Hindlimb muscle (tissue), 1 donor: ENCODE measurements around the gene ARHGEF25. TPM values are rescaled to one million over a fixed set of nuclear protein-coding genes. Genes with fewer than 3 reads are reported as not detected.
"Not testable (repeated sequence)": the region's sequence is repeated elsewhere in the genome, so short reads cannot be mapped to it uniquely, and the experiment has no call there.

ENCODE experiments used
- DNase-seq: peaks from one replicate; pipeline ENCODE4 v3.0.0-alpha.2; 2013
- polyA plus RNA-seq: library from polyadenylated mRNA; unstranded; fragments of 120-200 nt; gene quantifications from one replicate; pipeline ENCODE4 v1.2.1, GENCODE V29; 2013; ENCODE audit not compliant: insufficient read length

Gene ARHGEF25
- polyA plus RNA-seq = 31.7 TPM

GRCh38 chr12:57611108-57611826, at the start of gene ARHGEF25:
TSS of gene ARHGEF25 (plus strand) at chr12:57611435. CDS start at chr12:57611895, 460 bp downstream.
- peak; percentile 93 for DNase-seq

GRCh38 chr12:57563358-57563757, 47.9 kb upstream of the ARHGEF25 start:
- no peak for DNase-seq

- DNase-seq = no peak
Observed at GRCh38 chr12:57564178-57564740, 47.0 kb upstream of the ARHGEF25 start.

DNA sequence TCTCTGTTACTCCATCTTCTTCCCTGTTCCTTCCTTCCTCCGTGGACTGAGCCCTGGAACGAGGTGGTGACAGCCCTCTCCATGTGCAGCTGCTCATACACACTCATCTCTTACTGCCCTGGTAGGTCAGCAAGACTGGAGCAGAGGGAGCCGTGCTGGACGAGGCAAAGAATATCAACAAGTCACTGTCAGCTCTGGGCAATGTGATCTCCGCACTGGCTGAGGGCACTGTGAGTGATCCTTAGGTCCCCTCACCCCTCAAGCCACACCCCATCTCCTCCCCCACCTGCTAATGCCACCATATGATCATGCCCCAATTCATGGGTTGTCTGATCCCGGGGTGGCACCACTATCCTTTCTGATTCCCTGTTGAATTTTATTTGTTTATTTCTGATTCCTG, 42.4 kb upstream of the ARHGEF25 start:
- DNase-seq = no peak

DNA sequence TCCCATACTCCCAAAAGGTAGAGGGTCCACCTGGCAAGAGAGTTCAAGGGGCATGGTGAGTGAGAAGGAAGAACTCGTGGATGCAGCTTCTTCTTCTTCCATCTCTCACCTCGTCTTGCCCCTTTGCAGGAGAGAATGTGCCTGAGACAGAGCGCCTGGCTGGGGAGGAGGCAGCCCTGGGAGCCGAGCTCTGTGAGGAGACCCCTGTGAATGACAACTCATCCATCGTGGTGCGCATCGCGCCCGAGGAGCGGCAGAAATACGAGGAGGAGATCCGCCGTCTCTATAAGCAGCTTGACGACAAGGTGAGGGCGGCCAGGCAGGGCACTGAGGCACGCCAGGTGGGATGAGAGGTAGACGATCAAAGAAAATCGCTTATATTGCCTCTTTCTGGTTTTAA, 41.4 kb upstream of the ARHGEF25 start:
- no peak for DNase-seq

DNA sequence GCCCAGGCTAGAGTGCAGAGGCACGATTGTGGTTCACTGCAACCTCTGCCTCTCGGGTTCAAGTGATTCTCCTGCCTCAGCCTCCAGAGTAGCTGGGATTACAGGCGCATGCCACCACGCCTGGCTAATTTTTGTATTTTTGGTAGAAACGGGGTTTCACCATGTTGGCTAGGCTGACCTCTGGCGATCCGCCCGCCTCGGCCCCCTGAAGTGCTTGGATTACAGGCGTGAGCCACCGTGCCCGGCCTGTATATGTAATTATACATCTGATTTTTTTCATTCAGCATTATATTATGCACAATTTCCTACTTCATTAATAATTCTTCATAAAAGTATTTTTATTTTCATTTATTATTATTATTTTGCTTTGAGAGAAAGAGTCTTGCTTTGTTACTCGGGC, 40.8 kb upstream of the ARHGEF25 start:
- DNase-seq = not testable (repeated sequence)

DNA sequence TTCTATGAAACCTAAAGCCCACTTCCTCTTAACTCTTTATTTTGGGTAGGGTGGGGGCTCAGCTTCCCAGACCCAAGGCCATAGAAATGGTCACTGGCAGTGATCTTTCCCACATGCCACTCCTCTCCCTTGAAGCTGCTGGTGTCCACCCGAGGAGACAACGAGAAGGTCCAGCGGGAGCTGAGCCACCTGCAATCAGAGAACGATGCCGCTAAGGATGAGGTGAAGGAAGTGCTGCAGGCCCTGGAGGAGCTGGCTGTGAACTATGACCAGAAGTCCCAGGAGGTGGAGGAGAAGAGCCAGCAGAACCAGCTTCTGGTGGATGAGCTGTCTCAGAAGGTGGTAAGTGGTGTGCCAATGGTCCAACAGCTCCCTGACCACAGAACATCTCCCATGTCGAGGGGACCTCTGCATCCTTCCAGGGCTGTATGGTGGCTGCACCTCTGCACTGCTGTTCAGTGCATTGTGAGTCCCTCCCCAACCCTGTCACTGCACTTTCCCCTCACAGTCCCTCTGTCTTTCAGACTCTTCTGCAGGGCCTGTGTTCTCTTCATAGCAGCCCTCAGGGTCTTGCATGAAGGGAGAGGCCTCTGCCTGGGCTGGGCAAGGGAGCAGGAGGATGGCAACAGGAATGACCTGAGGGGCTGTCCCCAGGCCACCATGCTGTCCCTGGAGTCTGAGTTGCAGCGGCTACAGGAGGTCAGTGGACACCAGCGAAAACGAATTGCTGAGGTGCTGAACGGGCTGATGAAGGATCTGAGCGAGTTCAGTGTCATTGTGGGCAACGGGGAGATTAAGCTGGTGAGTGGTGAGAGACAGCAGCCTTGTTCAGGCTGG, 39.1 kb upstream of the ARHGEF25 start:
- no peak for DNase-seq

GRCh38 chr12:57574795-57575194, 36.4 kb upstream of the ARHGEF25 start:
- no peak for DNase-seq

DNA sequence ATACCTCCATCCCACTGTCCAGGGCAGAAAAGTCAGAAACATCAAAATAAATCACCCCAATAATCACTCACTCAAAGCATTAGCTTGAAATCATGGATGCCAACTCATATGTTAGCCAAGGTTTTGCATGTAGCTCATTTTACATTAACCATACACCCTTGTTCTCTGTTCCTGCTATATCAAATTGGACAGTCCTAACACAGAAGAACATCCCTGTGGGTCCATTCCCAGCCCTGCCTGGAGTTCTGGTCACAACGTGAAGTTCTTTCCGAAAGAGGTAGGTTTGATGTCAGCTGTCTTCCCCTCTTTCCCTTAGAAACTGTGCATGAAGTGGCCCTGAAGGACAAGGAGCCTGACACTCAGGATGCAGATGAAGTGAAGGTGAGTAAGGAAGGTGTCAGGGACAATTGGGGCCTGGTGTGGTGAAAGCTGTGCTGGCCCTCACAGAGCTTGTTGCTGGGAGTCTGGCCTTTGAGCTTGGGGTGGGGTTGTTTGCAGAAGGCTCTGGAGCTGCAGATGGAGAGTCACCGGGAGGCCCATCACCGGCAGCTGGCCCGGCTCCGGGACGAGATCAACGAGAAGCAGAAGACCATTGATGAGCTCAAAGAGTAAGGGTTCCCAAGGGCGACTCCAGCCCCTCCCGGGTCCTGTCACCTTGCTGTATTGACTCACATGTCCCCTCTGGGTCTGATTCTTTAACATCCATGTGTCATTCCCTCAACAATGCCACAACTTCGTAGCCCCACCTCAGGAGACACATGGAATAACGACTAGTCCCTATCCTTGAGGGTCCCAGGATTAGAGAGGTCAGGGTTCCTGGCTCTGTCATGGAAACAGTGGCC, 35.2 kb upstream of the ARHGEF25 start:
- no peak for DNase-seq

DNA sequence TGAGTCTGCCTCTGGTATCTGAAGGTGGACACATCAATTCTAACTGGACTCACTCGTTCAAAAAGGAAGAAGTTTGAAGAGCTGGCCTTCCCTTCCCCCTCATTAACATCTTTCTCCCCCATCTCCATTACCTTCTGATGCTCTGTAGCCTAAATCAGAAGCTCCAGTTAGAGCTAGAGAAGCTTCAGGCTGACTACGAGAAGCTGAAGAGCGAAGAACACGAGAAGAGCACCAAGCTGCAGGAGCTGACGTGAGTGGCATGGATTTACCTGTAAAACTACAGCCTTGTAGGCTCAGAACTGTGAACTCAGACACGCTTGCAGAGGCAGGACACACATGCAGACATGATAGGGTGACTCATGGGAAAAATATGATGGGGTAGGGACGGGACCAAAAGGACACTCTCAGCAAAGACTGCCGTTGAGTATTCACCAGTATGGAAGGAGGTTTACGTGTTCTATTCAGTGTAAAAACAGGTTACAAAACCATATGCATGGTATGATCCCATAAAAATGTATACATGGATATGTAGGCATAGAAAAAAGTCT, 34.5 kb upstream of the ARHGEF25 start:
- DNase-seq = no peak

DNA sequence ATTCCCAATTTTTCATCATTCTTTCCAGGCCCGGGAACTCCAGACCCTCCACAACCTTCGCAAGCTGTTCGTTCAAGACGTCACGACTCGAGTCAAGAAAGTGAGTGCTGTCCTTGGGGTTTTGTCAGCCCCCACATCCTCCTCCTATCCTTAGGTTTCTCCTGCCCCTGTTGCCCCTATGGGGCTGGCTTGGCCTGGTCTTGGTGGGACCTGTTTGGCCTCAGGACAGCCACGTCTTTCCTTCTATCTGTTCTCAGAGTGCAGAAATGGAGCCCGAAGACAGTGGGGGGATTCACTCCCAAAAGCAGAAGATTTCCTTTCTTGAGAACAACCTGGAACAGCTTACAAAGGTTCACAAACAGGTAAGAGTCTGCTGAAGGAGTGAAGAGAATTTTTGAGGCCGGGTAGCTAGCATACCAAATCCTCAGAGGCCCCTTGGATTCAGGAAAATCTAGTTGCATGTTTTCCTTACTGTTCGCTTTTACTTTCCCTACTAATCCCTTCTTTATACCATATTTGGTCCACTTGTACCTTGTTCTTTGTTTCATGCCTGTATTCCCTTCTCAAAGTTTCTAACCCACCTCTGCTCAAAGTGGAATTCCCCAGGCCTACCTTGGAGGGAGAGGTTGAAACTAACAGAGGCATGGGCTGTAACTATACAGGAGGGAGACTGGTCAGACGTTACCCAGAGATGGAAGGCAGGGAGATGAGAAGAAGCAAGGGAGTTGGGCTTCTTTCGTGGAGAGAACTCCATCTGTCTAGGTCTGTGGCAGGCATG, 33.1 kb upstream of the ARHGEF25 start:
- no peak for DNase-seq

GRCh38 chr12:57579011-57579410, 32.2 kb upstream of the ARHGEF25 start:
- DNase-seq = no peak

GRCh38 chr12:57579677-57580465, 31.4 kb upstream of the ARHGEF25 start:
- no peak for DNase-seq

DNA sequence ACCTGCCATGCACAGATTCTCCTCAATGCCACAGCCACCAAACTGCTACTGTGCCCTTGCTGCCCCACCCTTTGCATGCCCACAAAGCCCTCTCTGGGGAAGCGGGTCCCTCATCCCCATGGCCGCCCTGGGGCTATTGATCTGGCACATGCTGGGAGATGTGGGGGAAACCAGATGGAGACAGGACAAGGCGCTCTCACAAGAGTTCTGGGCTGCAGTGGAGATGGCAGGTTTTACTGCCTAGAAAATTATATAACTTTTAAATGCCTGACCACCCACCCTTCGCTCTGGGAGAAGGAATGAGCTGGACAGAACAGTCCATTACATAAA, 30.8 kb upstream of the ARHGEF25 start:
- no peak for DNase-seq

DNA sequence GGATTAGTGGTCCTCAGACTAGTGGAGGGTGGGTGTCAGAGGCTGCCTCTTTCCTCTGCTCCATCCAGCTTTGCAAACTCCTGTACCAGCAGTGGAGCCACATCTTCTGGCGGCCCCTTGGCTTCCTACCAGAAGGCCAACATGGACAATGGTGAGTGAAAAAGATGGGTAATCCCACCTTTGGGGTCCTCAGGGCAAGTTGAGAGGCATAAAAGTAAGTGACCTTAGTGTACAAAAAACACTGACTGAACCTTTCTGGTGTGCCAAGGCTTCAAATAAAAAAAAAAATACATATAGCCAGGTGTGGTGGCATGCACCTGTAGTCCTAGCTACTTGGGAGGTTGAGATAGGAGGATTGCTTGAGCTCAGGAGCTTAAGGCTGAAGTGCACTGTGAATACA, 29.4 kb upstream of the ARHGEF25 start:
- no peak for DNase-seq

DNA sequence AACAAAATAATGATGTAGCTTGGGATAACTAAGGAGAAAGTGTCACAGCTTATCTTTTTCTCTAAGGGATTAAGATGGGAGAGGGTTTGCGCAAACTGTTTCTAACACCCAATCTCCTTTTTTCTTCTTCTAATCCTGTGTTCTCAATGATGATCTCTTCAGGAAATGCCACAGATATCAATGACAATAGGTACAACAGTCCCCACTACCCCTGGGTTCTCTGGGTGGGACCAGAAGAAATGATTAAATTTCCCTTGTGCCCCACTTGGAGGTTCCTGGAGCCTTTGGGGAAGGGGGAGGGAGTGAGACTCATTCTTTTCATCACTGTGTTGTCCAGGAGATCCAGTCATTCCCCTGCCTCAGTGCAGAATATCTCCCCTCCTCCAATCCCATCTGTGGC, 28.8 kb upstream of the ARHGEF25 start:
- no peak for DNase-seq

GRCh38 chr12:57583008-57583831, 28.0 kb upstream of the ARHGEF25 start:
- peak; percentile 77 for DNase-seq

GRCh38 chr12:57584050-57584449, 27.2 kb upstream of the ARHGEF25 start:
- DNase-seq = no peak

- no peak for DNase-seq
Observed at GRCh38 chr12:57584690-57585089, 26.5 kb upstream of the ARHGEF25 start.

DNA sequence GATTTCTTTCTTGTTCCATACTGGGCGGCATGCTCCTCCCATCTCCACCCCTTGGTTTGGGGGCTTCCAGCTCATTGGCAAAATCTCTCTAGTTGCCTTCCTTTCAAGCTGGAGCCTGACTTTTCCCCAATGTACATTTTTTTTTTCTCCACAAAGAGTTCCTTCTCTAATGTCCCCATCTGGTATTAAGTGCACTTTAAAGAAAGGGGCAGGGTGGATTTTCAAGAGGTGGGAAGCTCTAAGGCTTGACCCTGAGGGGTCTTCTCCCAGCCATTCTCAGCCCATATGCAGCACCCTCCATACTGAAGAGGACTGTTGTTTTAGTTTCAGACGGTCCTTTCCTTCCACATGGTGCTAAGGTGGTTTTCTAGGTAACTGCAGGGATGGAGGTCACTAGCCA, 26.1 kb upstream of the ARHGEF25 start:
- no peak for DNase-seq
